ENCODE results near the gene ABCC1.

Gene ABCC1

GRCh38 chr16:15911198-15911597 lies 38.2 kb upstream of the ABCC1 start:
- TF ChIP-seq EZH2phosphoT487 (conservative IDR thresholded peaks at IDR 0.05; ENCODE audit: low read length), result no peak
- no peak for TF ChIP-seq CTCF (IDR thresholded peaks at IDR 0.05; ENCODE audit: insufficient read depth, low read length, poor library complexity, severe bottlenecking)
- no peaks in the 10 kb centered on the region for H3F3A ChIP-seq (ENCODE audit: insufficient read depth)
- H2AFZ ChIP-seq (ENCODE audit: low read depth, low read length, severe bottlenecking), result no peak overlapping the region
- no peak overlapping the region for H3K9ac ChIP-seq (ENCODE audit: low read length)
- no peak overlapping the region for H3K27ac ChIP-seq (ENCODE audit: low read depth, low read length)
- no peak overlapping the region for H3K4me3 ChIP-seq (ENCODE audit: insufficient read depth, low read length, poor library complexity, severe bottlenecking)
- H3K9me3 ChIP-seq (ENCODE audit: insufficient read depth, low read length), result no peaks in the 10 kb centered on the region
- no peak overlapping the region for H3K4me2 ChIP-seq (ENCODE audit: low read depth, low read length, poor library complexity, severe bottlenecking)
- H4K20me1 ChIP-seq (ENCODE audit: low read depth, low read length), result no peaks in the 10 kb centered on the region
- H3K36me3 ChIP-seq (ENCODE audit: low read length), result no peaks in the 10 kb centered on the region
- H3K79me2 ChIP-seq (ENCODE audit: insufficient read depth, low read length), result no peaks in the 10 kb centered on the region
- H3K27me3 ChIP-seq (ENCODE audit: low read length), result no peaks in the 10 kb centered on the region
- H3K9me2 ChIP-seq (replicated peaks; ENCODE audit: insufficient read depth, low read length), result no peaks in the 10 kb centered on the region

- no peaks in the 10 kb centered on the region for H4K20me1 ChIP-seq (ENCODE audit: low read depth, low read length)
- H3K27me3 ChIP-seq (ENCODE audit: low read length), result no peaks in the 10 kb centered on the region
- H3K36me3 ChIP-seq (ENCODE audit: low read length), result no peaks in the 10 kb centered on the region
- no peak overlapping the region for H2AFZ ChIP-seq (ENCODE audit: low read depth, low read length, severe bottlenecking)
- no peak overlapping the region for H3K4me2 ChIP-seq (ENCODE audit: low read depth, low read length, poor library complexity, severe bottlenecking)
- H3K79me2 ChIP-seq (ENCODE audit: insufficient read depth, low read length), result no peaks in the 10 kb centered on the region
- TF ChIP-seq EZH2phosphoT487 (conservative IDR thresholded peaks at IDR 0.05; ENCODE audit: low read length) (no peak), CTCF (IDR thresholded peaks at IDR 0.05; ENCODE audit: insufficient read depth, low read length, poor library complexity, severe bottlenecking) (no peak)
- no peak overlapping the region for H3K9ac ChIP-seq (ENCODE audit: low read length)
- no peak overlapping the region for H3K4me3 ChIP-seq (ENCODE audit: insufficient read depth, low read length, poor library complexity, severe bottlenecking)
- H3K9me2 ChIP-seq (replicated peaks; ENCODE audit: insufficient read depth, low read length), result no peaks in the 10 kb centered on the region
- H3K27ac ChIP-seq (ENCODE audit: low read depth, low read length), result no peak overlapping the region
- no peaks in the 10 kb centered on the region for H3F3A ChIP-seq (ENCODE audit: insufficient read depth)
- no peaks in the 10 kb centered on the region for H3K9me3 ChIP-seq (ENCODE audit: insufficient read depth, low read length)
Measured at GRCh38 chr16:15913046-15913698, 36.2 kb upstream of the ABCC1 start.

GRCh38 chr16:15915555-15916081 lies 33.8 kb upstream of the ABCC1 start:
- Histone ChIP-seq H3K36me3 (ENCODE audit: low read length) (no peaks in the 10 kb centered on the region), H3K4me3 (ENCODE audit: insufficient read depth, low read length, poor library complexity, severe bottlenecking) (no peak overlapping the region), H3K27ac (ENCODE audit: low read depth, low read length) (no peak overlapping the region), H3K79me2 (ENCODE audit: insufficient read depth, low read length) (no peaks in the 10 kb centered on the region), H3K9me3 (ENCODE audit: insufficient read depth, low read length) (no peaks in the 10 kb centered on the region), H3F3A (ENCODE audit: insufficient read depth) (no peaks in the 10 kb centered on the region), H3K9me2 (replicated peaks; ENCODE audit: insufficient read depth, low read length) (no peaks in the 10 kb centered on the region), H3K27me3 (ENCODE audit: low read length) (no peaks in the 10 kb centered on the region), H4K20me1 (ENCODE audit: low read depth, low read length) (no peaks in the 10 kb centered on the region), H2AFZ (ENCODE audit: low read depth, low read length, severe bottlenecking) (no peak overlapping the region), H3K9ac (ENCODE audit: low read length) (no peak overlapping the region), H3K4me2 (ENCODE audit: low read depth, low read length, poor library complexity, severe bottlenecking) (no peak overlapping the region)
- TF ChIP-seq CTCF (IDR thresholded peaks at IDR 0.05; ENCODE audit: insufficient read depth, low read length, poor library complexity, severe bottlenecking) (no peak), EZH2phosphoT487 (conservative IDR thresholded peaks at IDR 0.05; ENCODE audit: low read length) (no peak)

Data from SU-DHL-6 (cell line).